ENCODE data around the gene PACSIN1. TPM values are rescaled to one million over a fixed set of nuclear protein-coding genes. Genes with fewer than 3 reads are reported as not detected.

The PACSIN1 gene
- total RNA-seq, 4 donors from 2014 or later = 0.22 TPM; not detected in 3

DNA sequence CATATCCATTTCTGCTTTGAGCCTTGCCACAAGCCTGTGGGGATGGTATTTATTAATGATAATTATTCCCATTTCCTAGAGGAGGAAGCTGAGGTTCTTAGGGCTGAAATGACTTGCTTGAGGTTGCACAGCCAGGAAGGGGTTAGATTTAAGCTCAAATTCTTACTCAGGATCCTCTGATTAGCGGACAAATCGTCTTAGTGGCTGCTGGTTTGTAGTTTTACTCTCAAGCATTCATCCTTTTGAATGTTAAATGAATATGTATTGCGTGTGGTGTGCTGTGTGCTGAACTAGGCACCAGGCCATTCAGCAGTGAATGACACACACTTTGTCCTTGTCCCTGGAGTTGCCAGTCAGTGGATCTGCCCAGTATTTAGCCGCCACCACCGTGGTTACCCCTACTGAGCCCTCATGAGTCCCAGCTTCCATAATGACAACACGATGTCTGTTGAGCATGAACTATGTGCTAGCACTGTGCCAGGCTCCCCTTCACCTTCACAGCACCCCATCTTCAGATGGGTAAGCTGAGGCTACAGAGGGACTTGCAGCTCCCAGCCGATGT lies 10.0 kb downstream of the PACSIN1 start:
- TF ChIP-seq, protein P1, sequence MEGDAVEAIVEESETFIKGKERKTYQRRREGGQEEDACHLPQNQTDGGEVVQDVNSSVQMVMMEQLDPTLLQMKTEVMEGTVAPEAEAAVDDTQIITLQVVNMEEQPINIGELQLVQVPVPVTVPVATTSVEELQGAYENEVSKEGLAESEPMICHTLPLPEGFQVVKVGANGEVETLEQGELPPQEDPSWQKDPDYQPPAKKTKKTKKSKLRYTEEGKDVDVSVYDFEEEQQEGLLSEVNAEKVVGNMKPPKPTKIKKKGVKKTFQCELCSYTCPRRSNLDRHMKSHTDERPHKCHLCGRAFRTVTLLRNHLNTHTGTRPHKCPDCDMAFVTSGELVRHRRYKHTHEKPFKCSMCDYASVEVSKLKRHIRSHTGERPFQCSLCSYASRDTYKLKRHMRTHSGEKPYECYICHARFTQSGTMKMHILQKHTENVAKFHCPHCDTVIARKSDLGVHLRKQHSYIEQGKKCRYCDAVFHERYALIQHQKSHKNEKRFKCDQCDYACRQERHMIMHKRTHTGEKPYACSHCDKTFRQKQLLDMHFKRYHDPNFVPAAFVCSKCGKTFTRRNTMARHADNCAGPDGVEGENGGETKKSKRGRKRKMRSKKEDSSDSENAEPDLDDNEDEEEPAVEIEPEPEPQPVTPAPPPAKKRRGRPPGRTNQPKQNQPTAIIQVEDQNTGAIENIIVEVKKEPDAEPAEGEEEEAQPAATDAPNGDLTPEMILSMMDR (IDR thresholded peaks at IDR 0.05; ENCODE audit: low read depth) = no peak

DNA sequence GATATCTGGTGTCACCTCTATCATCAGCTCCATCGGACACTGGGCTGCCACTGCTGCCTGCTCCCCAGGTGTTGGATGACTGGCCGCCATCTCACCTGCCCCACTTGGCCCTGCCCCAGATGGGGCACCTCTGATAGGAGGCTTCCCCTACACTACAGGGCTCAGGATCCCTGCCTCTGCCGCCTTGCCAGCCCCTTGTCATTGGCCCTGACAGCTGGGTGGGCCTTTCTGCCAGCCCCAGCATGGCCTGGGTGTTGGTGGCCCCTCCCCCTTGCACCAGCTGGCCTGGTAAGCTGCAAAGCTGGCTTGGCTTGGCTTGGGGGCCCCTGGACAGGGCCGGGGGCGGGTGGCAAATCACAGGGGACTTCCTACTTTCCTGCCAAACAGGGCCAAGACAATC lies 10.6 kb downstream of the PACSIN1 start:
- TF ChIP-seq, protein P1 (IDR thresholded peaks at IDR 0.05; ENCODE audit: low read depth) = no peak

DNA sequence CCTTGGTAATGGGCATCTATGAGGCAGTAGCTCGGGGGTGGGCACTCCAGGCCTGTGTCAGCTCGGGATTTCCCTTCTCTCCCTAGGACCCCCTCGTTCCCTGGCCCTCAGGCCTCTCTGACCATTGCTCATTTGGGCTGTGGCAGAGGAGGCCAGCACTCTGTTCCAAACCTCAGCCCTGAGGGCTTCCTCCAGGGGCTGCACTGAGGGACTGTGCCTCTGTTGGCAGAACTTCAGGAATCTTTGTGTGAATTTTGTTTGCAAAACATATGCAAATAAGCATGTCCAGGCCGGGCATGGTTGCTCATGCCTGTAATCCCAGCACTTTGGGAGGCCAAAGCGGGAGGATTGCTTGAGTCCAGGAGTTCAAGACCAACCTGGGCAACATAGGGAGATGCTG lies 11.0 kb downstream of the PACSIN1 start:
- TF ChIP-seq, protein P1 (IDR thresholded peaks at IDR 0.05; ENCODE audit: low read depth) = no peak

DNA sequence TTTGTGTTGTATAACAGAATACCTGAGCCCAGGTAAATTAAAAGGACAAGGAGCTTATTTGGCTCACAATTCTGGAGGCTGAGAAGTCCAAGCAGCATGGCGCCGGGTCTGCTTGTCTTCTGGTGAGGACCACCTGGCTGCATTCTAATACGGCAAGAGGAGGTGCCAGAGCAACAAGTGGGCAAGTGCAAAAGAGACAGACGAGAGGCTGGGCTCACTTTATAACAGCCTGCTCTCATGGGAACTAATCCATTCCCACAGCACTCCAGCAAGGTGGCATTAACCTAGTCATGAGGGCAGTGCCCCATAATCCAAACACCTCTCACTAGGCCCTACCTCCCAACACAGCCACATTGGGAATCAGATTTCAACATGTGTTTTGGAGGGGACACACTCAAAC lies 12.9 kb downstream of the PACSIN1 start:
- TF ChIP-seq, protein P1 (IDR thresholded peaks at IDR 0.05; ENCODE audit: low read depth) = no peak

DNA sequence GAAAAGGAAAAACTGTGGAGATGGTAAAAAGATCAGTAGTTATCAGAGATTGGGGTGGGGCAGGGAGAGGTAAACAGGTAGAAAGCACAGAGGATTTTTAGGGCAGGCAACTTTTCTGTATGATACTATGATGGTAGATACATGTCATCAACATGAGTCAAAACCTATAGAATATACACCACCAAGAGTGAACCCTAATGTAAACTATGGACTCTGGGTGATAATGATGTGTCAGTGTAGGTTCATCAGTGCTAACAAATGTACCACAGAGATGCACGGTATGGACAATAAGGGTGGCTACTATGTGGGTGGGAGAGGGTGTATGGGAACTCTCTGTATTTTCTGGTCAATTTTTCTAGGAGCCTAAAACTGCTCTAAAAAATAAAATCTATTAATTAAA lies 18.5 kb downstream of the PACSIN1 start:
- TF ChIP-seq, protein P1 (IDR thresholded peaks at IDR 0.05; ENCODE audit: low read depth) = no peak

DNA sequence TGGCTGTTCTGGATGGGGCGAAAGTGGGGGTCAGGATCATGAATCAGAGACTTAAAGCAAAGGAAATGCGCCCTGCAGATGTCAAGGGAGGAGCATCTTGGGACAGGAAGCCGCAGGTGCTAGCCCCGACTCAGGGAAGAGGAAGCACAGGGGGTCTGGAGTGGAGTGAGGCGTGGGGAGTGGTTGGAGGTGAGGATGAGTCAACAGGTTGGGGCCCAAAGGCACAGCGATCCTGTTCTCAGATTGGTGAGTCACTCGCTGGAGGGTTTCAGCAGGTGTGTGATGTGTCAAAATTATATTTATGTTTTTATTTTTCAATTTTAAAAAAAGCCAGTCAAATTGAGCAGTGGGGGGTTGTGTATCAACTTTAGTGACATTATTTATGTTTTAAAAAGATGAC lies 19.0 kb downstream of the PACSIN1 start:
- TF ChIP-seq, protein P1 (IDR thresholded peaks at IDR 0.05; ENCODE audit: low read depth) = no peak

DNA sequence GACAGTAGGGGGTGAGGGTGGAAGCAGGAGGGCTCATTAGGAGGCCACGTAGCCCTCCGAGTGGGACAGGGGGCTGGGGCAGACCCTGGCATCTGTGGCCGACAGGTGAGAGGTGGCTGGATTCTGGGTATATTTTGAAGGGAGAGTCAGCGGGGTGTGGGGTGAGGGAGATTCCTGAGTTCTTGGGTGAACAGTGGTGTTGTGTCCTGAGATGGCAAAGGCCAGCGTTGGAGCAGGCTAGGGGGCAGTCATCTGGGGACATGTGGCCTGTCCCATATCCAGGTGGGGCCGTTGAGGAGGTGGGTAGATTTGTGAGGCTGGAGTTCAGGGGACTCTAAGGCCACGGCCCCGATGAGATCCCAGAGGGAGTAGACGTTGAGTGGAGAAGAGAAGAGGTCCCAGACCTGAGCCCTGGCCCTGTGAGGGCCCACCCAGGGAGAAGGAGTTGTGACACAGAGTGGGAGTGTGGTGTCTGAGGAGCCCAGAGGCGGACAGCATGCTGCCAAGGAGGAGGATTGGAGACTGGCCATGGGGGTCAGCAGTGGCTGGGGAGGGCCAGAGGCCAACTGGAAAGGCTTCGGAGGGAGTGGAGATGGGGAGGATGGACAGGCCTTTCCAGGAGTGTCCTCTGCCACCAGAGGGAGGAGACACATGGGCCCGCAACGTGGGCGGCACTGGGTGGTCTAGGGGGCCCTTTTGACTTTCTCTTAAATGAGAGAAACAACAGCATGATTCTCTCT lies 19.6 kb downstream of the PACSIN1 start:
- TF ChIP-seq, protein P1 (IDR thresholded peaks at IDR 0.05; ENCODE audit: low read depth) = no peak
